Posterior cingulate gyrus (tissue), 11 donors: ENCODE measurements around the gene TXNRD2.
"Not testable (repeated sequence)": the region's sequence is repeated elsewhere in the genome, so short reads cannot be mapped to it uniquely, and the experiment has no call there.

Experiments used
- DNase-seq, 10 donors: peaks; one replicate each; pipeline versions ENCODE4 v3.0.0 to v3.0.0-alpha.2; 2020 to 2021; ENCODE audit warnings: mixed read lengths in 3 of 10
- intact Hi-C: fragments of 100-400 bp; cut with DNase I; formaldehyde crosslinking; loops from one replicate; pipeline ENCODE4 v1.15.1; 2023

The TXNRD2 gene

DNA sequence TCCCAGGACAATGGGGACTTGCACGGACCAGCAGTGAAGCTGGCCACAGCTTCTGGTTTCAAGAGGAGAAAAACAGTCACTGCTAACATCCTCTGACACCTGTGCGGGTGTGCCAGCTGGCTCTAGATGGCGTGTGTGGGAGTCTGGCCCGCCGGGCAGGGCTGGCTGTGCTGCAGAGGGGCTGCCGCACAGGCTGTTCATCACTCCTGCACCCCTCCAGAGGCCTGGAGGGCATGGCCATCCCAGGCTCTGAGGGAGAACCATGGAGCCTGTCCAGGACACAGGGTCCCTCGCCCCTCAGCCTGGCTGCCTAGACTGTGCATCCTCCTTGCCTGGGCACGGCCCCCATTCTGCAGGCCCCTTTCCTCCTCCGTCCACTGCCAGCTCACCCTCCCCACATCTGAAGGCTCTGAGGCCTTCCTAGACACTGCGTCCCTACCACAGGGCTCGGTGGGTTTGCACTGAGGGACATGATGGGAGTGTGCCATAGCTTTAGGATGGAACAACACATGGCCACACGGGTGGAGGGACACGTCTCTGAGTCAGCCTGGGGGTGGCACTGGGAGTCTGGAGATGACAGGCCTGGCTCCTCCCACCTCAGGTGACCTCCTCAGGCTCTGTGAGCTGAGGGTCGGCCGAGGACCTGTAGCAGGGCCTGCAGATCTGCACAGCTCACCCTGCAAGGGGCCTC lies 44.8 kb downstream of the TXNRD2 start:
- intact Hi-C loops: no loop called here
- DNase-seq: peak in 7 of 10 donors; percentile 56 to 94 (median 64)

DNA sequence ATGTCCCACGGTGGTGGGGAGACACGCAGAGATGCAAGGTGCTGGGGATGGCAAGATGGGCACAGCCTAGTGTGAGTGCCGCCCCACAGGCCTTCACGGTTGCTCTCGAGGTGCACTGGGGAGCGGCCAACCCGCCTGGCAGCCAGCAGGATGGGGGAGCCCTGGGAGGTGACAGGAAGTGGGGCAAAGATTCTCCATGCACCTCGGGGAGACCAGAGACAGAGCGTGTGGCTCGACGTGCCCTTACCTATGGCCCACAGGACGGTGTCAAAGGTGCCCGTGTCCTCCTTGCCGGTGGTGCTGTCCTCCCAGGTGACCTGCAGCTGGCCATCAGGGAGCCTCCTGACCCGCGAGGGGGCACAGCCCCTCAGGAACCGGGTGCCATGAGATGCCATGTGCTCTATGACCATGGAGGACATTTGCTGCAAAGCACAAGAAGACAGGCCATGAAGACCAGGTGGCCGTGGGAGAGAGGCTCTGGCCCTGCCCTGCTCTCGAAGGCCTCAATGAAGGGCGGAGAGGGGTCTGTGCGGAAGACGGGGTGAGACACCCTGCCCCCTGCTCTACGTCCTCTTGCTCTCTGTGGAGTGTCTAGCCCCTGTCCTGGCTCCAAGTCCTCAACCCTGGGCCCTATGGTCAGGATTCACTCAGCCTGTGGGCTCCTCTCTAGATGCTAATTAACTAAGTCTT lies 46.3 kb downstream of the TXNRD2 start:
- DNase-seq: no peak
- intact Hi-C loops: no loop called here

DNA sequence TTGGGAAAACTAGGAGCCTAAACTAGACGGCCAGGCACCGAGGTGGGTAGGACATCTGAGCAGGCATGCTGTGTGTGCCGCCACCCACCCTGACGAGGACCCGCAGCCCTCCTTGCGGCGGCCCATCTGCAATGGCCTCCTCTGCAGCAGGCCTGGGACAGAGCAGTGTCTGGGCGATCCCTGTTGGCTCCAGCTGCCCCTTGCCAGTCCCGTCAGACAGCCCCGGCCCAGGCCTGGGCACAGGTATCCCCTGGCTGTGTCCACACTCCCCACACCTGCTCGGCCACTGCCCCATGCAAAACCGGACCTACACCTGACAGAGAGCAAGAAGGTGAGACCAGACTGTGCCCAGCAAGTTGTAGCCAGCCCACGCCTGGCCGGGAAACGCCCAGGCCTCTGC lies 48.3 kb downstream of the TXNRD2 start:
- no peak for DNase-seq
- intact Hi-C loops: no loop called here

DNA sequence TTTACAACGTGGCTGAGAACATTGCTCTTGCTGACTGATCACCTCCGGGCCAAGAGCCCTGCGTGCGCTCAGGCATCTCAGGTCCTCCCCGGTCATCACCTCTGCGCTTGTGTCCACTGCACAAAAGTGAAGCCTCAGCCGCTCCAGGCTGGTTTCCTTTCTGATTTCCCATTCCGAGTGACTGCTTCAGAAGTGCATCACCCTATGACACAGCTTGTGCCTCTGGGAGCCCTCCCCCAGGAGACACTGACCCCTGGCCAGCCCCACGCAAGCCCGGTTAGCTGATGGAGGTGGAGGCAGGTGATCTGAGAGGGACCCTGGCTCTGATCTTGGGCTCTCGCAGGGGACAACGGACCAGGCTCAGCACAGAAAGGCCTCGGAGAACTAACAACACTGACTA lies 48.7 kb downstream of the TXNRD2 start:
- DNase-seq: no peak
- intact Hi-C loops: no loop called here

DNA sequence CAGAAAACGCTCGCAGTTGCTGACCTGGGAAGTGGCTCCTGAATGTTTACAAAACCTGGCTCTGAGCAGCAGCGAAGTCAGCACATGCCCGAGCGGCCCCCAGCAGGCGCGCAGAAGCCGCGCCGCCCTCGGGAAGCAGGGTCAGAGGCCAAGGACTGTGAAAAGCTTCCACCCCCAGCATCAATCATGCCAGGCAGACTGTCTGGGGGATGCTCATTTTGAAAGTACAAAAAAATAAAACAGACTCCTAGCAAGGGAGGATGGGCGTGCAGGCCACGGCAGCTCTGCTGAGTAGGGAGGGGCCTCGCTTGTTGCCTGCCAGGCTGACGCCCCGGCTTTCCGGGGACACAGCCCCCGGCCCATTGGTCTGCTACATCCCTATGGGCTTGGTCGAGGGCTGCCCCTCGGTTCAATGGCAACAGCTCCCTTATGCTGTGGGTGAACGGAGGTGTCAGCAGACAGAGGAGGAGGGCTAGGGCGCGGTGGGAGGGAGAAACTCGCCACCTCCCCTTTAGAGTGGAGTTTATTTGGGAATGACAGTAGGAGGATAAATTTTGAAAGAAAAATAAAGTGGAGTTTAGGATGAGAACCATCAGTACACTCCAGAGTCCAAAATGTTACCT lies 49.2 kb downstream of the TXNRD2 start:
- intact Hi-C loops: no loop called here
- no peak for DNase-seq

DNA sequence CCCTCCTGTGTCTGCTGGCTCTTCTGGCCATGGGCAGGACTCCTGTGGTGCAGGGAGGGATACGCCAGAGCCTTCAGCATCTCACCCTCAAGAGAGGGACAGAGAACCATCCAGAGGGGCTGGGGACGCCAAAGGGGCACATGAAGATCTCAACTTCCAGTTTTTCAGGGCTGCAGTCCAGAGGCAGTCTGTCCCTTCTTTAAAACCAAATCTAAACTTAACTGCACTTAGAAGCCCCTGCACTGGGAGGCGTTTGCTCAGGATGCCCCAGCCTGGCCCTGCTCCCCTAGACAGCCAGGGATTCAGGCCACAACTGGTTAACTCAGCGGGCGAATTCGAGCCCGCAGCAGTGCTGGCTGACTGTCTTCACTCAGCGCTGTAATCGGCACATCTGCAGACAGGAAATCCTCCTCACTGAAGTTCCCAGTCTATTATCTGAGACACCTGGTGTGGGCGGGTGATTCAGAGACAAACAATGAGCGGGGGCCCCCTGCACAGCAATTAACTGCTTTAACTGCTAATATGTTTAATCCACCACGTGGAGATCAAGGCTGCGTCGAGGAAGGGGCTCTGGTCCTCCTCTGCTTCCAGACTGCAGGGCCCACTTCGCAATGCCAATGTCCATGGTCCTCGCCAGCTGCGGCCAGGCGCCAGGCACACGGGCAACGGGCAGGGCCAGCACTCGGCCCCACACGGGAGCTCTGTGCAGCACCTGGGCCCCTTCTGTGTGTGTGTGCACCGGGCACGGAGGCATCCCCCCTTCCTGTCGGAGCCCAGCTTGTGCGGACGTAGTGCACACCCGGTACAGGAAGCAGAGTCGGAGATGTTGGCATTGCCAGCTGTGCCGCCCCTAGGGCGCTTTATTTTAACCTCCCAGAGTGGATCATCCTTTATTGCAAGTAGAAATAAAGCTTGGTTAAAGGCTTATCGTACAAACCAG lies 50.0 kb downstream of the TXNRD2 start:
- no peak for DNase-seq
- intact Hi-C loops: no loop called here

DNA sequence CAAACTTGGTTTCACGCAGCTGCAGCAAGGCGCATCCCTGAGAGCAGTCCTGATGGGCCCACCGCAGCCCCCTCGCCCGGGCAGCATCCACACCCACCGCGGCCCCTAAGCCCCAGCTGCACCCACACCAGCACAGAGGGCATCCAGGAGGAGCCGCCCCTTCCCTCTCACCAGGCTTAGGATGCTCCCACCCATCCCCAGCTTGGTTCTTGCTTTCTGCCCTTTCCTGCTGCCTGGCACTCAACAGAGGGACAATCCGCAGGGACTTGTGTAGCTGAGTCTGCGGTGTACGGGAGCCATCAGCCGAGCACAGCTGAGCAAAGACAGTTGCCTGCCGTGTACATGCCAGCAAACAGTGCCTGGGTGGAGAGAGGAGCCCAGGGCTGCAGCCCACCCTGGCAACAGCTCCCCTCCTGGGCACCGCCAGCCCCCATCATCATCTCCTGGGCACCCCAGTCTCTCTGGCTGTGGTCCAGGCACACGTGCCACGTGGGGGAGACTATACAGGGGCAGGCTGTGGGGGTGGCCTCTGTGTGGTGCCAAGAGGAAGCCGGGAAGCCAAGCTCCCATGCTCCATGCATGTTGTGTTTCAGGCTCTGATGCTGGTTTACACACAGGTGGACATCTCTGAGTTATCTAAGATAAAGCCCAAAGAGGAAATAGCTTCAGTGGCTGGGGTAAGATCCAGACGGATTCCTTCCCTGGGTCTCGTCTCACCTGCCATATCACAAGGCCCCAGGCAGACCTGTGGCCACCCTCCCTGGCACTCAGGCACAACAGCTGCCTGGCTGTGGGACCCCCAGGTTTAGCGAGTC lies 50.9 kb downstream of the TXNRD2 start:
- intact Hi-C loops: no loop called here
- DNase-seq: no peak

DNA sequence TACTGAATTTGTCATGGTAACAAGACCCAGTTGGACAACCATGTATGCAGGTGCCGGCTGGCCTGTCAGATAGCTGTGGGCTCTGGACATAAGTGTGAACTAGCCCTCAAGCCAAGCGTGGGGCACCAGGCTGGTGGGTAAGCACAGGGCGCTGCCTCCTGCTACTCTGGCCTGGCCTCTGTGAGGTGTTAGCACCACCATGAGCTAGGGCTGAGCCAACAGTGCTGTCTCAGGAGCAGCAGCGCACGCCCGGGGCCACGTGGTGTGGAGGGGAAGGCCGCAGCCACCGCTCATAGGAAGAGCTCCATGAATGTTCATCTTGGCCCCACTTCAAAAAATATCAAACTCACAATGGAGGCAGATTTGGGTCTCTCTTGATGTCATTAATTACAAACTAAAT lies 51.7 kb downstream of the TXNRD2 start:
- intact Hi-C loops: no loop called here
- DNase-seq: peak in 2 of 10 donors; percentile 50 to 83

DNA sequence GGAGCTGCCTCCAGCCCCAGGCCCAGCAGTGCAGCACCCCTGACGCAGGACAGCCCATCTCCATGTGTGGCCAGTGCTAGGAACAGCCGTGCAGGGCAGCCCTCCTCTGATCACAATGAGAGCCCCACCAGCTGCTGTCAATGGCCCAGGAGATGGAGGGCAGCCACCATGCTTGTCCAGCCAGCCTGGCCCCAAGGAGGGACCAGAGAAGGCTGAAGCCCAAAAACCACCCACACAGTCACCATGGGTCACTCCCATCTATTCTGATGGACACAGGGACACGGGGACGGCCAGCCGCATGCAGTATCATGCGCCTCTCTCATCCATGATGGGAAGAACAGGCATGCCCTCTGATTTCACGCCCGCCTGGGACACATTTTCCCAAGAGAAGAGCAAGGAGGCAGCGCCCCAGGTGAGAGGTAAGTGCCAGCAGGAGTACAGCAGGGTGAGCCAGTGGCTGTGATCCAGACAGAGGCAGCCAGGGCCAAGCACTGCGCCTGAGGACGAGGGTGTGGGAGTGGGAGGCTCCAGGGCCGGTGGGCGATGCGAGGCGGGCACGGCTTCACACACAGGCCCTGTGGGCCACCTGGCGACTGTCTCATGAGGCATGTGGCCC lies 53.4 kb downstream of the TXNRD2 start:
- DNase-seq: peak in 4 of 10 donors; percentile 2 to 62 (median 58)
- intact Hi-C loops: no loop called here

DNA sequence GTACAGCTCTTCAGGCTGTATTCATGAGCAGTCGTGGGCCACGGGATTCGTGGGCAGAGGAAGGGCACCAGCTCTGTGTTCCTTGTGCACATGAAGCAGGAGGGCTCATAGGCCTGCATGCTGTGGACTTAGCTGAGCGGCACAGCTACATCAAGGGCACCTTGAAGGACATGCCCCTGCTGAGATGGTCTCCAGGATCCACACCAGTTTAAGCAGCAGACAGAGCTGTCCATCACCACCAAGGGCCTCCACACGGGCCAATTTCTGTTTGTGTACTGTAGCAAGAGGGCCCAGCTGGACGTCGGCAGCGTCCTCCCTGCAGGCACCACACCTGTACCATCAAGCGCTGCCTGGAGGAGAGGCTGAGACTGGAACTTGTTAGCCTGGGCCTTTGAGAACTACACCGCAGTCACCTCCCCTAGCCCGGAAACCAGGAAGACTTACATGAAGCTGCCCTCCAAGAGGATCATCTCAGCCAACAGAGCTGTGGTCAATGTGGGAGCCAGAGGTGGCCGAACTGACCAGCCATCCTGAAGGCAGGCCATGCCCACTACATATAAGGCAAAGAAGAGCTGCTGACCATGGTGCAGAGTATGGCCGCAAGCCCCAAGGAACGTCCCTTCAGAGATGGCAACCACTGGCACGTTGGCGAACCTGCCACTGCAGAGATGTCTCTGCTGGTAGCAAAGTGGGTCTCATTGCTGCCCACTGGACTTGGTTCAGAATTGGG lies 54.2 kb downstream of the TXNRD2 start:
- intact Hi-C loops: no loop called here
- peak in 4 of 10 donors; percentile 12 to 75 (median 58) for DNase-seq

DNA sequence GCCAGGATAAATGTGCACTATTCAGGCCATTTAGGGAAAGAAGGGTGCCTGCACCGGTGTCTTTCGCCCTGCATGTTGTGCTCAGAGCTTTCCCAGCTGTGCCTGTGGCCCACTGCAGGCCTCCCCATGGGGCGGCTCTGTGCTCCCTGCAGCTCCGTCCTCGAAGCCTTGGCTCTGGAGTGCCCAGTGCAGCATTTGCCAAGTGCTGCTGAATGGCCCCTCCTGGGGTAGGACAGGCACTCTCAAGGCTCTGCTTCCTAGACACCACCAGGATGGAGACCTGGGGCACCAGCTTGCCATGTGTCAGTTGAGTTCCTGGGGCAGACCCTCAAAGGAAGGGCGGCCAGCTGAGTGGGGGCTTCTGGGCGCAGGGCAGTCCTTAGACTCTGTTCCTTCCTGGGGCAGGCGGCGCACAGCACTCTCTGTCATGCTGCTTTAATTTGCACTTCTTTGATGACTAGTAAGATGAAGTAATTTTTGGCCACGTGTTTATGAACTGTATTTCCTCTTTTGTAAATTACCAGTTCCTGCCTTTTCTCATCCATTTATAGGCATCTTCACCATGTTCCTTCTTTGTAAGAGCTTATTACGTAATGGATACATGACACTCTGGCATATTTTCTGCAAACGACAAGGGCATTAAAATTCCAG lies 54.9 kb downstream of the TXNRD2 start:
- DNase-seq: peak in 4 of 10 donors; percentile 17 to 82 (median 72)
- intact Hi-C loops: no loop called here

DNA sequence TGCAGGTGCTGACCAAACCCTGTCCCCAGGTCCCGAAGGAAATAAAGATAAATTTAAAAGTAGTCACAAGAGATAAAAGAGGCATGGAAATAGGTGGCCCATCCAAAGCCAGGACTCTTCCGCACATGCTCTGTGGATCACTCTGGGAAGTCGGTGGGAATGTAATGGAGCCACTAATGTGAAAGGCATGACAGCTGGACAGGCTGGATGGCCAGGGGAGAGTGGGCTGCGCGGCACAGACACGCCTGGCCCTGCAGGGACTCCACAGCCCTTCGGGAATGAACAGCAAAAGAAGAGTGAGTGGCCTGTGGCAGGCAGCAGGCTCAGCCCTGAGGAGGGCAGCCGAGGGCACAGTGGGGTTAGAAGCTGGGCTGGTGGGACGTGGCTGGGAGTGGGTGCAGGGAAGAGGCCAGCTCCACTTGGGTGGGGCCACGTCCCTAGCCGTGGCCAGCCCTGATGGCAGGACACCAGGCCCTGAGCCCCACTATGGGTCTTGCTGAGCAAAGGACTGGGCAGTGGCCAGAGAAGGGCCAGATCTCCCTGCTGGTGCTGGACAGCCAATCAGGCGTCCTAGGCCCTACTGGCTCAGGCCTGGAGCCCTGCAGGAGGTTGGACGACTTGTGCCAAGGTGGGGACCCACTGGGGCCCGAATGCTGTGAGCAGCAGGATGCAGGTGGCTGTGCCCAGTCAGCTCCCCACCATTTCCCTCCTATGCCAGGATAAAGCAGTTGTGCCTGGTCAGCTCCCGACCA lies 55.6 kb downstream of the TXNRD2 start:
- intact Hi-C loops: no loop called here

DNA sequence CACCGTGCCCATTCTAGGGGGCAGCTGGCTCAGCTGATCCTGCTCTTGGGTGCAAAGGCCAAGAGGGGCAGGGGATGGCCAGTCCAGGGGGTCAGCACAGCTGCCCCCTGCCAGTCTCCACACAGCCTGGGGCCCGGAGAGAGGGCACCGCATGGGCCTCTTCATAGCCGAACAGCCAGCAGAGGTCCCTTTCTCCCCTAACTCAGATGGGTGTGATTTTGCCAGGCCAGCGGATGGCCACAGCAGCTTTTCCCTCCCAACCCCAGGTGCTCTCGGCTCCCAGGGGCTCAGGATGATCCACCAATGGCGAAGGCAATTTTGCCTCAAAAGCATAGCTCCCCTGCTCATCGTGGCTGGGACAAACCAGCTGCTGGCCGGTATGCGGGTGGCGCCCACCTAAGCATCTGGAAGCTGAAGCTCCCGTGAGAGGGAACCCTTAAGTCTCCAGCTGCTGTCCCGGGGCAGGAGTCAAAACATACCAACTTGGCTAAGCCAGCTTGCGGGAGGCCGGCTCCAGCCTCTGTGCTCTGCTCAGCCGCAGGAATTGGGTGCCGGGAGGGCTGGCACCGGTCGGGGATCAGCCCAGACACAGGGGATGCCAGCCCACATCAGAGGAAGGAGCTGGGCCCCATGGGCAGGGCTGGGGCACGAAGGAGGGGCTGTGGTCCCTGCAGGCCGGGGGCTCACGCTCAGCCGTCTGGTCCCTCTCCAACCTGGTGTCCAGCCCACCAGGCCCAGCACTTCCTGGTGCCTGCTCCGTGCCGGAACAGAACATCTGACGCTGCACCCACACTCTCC lies 56.5 kb downstream of the TXNRD2 start:
- peak in 4 of 10 donors; percentile 12 to 80 (median 76) for DNase-seq
- intact Hi-C loops: no loop called here

More for the DNA sequence above, 55.6 kb downstream of the TXNRD2 start:
- peak in 4 of 10 donors; percentile 6 to 82 (median 70) for DNase-seq

DNA sequence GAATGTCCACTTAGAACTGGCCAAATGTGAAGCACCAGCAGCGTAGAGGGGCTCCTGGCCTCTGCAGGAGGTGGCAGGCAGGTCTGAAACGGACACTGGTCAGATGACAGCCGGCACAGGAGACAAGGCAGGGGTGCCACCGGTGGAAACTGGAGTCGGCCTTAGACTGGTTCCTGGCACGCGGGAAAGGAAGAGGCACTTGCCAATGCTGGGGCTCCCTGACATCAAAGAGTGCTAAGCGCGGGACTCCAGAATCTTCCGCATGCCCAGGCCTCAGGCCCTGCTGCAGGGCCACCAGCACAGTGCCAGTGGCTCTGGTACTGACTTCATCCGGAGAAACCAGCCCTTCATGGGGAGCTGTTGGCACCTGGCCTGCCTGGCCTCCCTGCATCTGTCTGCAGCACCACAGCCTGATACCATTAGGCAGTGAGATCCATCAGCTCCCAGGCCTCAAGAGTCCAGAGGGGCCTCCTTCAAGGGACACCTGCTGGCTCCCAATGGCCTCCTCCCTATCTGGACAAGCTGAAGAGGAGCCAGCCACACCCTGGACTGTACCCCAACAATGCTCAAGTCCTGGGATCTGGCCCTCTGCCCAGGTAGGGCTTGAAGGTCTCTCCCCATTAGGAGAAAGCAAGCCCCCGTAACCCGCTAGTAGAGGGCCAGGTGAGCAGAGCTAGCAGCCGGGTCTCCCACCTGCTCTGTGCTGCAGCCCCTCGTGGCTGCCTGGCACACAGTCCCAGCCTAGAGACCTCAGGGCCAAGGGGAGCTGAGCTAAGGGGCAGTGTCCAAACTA lies 57.3 kb downstream of the TXNRD2 start:
- peak in 6 of 10 donors; percentile 4 to 80 (median 38) for DNase-seq
- intact Hi-C loops: no loop called here

DNA sequence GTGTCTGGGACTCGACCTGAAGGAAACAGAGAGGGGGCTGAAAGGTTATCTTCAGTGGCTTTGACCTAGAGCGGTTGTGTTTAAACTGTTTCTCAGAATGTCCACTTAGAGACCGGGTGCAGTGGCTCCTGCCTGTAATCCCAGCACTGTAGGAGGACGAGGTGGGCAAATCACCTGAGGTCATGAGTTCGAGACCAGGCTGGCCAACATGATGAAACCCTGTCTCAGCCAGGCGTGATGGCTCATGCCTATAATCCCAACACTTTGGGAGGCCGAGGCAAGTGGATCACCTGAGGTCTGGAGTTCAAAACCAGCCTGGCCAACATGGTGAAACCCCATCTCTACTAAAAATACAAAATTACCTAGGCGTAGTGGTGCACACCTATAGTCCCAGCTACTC lies 58.2 kb downstream of the TXNRD2 start:
- intact Hi-C loops: not testable (repeated sequence)
- DNase-seq: peak in 2 of 10 donors; percentile 18 to 61
